GM12865 (cell line): ENCODE results near the gene PPEF1.

Source experiments
- DNase-seq: peaks from one replicate; pipeline ENCODE4 v3.0.0; 2010; ENCODE audit warnings: low read depth
- H3K4me3 ChIP-seq: 2 replicates; pipeline ENCODE4 v1.5.1; 2011; ENCODE audit warnings: mild to moderate bottlenecking, low read depth, low read length, control low read depth
- CTCF ChIP-seq: IDR thresholded peaks from 2 replicates; pipeline ENCODE4 v1.5.1; 2011; ENCODE audit warnings: low read length, control low read depth, low read depth, inconsistent platforms; ENCODE audit not compliant: insufficient read depth; ENCODE audit errors: missing control alignments

PPEF1 gene

GRCh38 chrX:18877469-18877868 is 170.0 kb downstream of the PPEF1 start:
- H3K4me3 ChIP-seq: no peak overlapping the region
- no peak for DNase-seq
- TF ChIP-seq CTCF: no peak
